Uterus (tissue), 2 donors: ENCODE measurements around the gene ADGRA3.

Experiments used
- POLR2A ChIP-seq, 2 donors: fragments of 450-650 bp; IDR thresholded peaks; one replicate each; pipeline ENCODE4 v1.6.1; 2016; ENCODE audit warnings: antibody characterized with exemption in 2 of 2, mild to moderate bottlenecking in 1 of 2, moderate library complexity in 1 of 2
- TF ChIP-seq, protein P1 (sequence below), 4 experiments: fragments of 200-600 bp in 2 of 4; fragments of 450-650 bp in 2 of 4; sonication (generic) in 2 of 4; IDR thresholded peaks; one replicate each; pipeline ENCODE4 v1.5.1; 2016 to 2019; ENCODE audit warnings: antibody characterized with exemption in 4 of 4, mild to moderate bottlenecking in 2 of 4, moderate library complexity in 1 of 4

DNA sequence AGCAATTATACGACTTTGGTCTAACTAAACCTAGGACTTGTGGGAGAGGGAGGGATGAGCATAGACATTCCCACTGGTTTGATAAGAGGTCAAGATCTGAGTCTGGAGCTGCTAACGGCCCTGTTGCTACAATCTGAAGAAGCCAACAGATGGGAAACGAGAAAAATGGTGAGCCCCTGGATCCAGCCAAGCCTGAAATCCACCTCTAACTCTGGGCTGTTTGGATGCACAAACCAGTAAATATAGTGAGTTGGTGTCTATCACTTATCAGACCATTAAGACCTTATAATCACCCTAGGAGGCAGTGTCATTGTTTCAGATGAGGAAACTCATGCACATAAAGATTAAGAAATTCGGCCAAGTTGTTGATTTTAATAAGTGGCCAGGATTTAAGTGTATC is 50.5 kb downstream of the ADGRA3 start:
- TF ChIP-seq, protein P1, sequence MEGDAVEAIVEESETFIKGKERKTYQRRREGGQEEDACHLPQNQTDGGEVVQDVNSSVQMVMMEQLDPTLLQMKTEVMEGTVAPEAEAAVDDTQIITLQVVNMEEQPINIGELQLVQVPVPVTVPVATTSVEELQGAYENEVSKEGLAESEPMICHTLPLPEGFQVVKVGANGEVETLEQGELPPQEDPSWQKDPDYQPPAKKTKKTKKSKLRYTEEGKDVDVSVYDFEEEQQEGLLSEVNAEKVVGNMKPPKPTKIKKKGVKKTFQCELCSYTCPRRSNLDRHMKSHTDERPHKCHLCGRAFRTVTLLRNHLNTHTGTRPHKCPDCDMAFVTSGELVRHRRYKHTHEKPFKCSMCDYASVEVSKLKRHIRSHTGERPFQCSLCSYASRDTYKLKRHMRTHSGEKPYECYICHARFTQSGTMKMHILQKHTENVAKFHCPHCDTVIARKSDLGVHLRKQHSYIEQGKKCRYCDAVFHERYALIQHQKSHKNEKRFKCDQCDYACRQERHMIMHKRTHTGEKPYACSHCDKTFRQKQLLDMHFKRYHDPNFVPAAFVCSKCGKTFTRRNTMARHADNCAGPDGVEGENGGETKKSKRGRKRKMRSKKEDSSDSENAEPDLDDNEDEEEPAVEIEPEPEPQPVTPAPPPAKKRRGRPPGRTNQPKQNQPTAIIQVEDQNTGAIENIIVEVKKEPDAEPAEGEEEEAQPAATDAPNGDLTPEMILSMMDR (IDR thresholded peaks at IDR 0.05), result no peak
- no peak for TF ChIP-seq POLR2A (IDR thresholded peaks at IDR 0.05)
